Fibroblast of skin of scalp (primary cell): ENCODE data around the gene TMEM121B.
A peak's percentile ranks its signal among the peaks of the same experiment; 100 is the strongest.

Experiments
- DNase-seq: peaks from one replicate; pipeline ENCODE4 v3.0.0-alpha.2; 2013

Gene TMEM121B

GRCh38 chr22:17137861-17138425 is 16.8 kb upstream of the TMEM121B start:
- DNase-seq = no peak

- no peak for DNase-seq
Measured at GRCh38 chr22:17137170-17137569, 16.0 kb upstream of the TMEM121B start.

GRCh38 chr22:17135153-17135760 is 14.1 kb upstream of the TMEM121B start:
- no peak for DNase-seq

GRCh38 chr22:17133137-17133536 is 12.0 kb upstream of the TMEM121B start:
- no peak for DNase-seq

GRCh38 chr22:17132112-17132511 is 11.0 kb upstream of the TMEM121B start:
- no peak for DNase-seq

GRCh38 chr22:17131686-17132085 is 10.5 kb upstream of the TMEM121B start:
- no peak for DNase-seq

- no peak for DNase-seq
Measured at GRCh38 chr22:17130199-17130598, 9.0 kb upstream of the TMEM121B start.

- no peak for DNase-seq
Measured at GRCh38 chr22:17120711-17121232, 388 bp downstream of the TMEM121B start.

GRCh38 chr22:17120281-17120680 is 879 bp downstream of the TMEM121B start:
- peak; percentile 32 for DNase-seq

- no peak for DNase-seq
Measured at GRCh38 chr22:17119481-17120202, 1.5 kb downstream of the TMEM121B start.

GRCh38 chr22:17118342-17118741 is 2.8 kb downstream of the TMEM121B start:
- no peak for DNase-seq

- no peak for DNase-seq
Measured at GRCh38 chr22:17117890-17118289, 3.3 kb downstream of the TMEM121B start.

GRCh38 chr22:17117400-17117799 is 3.8 kb downstream of the TMEM121B start:
- DNase-seq = no peak

- no peak for DNase-seq
Measured at GRCh38 chr22:17116572-17117330, 4.4 kb downstream of the TMEM121B start.

- no peak for DNase-seq
Measured at GRCh38 chr22:17115945-17116565, 5.1 kb downstream of the TMEM121B start.

GRCh38 chr22:17115236-17115635 is 5.9 kb downstream of the TMEM121B start:
- DNase-seq = no peak

GRCh38 chr22:17114898-17115235 is 6.3 kb downstream of the TMEM121B start:
- DNase-seq = no peak

- no peak for DNase-seq
Measured at GRCh38 chr22:17114173-17114897, 6.8 kb downstream of the TMEM121B start.

GRCh38 chr22:17113600-17113999 is 7.6 kb downstream of the TMEM121B start:
- no peak for DNase-seq

- no peak for DNase-seq
Measured at GRCh38 chr22:17112491-17113042, 8.6 kb downstream of the TMEM121B start.

GRCh38 chr22:17110791-17111550 is 10.2 kb downstream of the TMEM121B start:
- DNase-seq = no peak
